HG03097 (cell line): Measurements from ENCODE around the gene SYF2.
"Not testable (repeated sequence)": the region's sequence is repeated elsewhere in the genome, so short reads cannot be mapped to it uniquely, and the experiment has no call there.

Source experiments
- ATAC-seq: cut with Tn5 transposase; IDR thresholded peaks from one replicate; pipeline ENCODE4 v1.9.1; 2021; ENCODE audit not compliant: unreplicated experiment, low FRiP score

The SYF2 gene

DNA sequence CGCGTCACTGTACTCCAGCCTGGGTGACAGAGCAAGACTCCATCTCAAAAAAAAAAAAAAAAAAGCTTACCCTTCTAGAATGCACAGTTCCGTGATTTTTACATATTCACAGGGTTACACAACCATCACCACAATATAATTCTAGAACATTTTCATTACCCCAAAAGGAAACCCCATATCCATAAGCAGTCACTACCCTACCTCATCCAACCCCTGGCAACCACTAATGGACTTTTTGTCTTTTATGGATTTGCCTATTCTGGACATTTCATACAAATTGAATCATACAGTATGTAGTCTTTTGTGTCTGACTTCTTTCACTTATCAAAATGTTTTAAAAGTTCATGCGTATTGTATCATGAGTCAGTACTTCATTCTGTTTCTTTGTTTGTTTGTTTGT, 22.8 kb downstream of the SYF2 start:
- no peak for ATAC-seq

DNA sequence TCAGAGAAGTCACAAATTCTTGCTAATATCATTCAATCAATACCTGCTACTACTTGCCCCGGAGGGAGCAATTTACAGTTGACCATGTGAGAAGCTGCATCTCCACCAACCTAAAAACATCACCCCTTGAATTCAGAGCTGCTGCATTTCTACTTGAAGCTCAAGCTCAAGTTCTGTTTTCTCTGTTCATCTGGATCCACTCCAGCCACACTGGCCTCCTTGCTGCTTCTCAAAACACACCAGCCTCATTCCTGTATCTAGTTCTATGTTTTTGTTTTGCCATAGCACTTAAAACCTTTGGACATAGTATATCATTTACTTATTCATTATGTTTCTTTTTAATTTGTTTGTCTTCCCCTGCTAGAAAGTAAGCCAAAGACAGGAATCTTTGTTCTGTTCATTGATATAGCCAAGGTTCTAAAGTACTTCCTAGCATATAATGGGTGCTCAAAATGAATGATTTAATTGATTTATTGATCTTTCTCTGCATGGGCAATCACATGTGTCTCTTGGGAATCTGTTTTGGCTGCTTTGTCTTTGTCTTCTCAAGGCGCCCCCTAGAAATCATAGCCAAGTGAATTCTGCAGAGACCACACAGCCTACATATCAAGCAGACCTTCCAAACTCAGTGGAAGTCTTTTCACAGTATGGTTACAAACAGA, 23.6 kb downstream of the SYF2 start:
- ATAC-seq: no peak

DNA sequence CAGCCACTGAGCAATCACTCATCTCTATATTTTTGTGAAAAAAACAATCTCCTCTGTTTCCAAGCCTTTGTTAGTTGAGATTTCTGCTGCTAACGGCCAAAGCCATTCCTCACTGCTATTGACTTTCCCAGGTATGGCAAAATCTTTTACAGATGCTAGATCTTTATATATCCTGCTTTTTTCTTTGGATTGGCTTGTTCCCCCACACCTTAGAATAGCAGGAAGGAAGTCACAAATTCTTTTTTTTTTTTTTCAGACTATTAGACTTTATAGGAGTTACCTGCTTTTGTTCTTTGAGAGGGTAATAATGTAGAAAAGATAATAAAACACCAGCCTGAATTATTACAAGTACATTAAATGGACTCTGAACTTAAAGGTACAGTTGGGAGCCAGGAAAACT, 24.2 kb downstream of the SYF2 start:
- no peak for ATAC-seq

DNA sequence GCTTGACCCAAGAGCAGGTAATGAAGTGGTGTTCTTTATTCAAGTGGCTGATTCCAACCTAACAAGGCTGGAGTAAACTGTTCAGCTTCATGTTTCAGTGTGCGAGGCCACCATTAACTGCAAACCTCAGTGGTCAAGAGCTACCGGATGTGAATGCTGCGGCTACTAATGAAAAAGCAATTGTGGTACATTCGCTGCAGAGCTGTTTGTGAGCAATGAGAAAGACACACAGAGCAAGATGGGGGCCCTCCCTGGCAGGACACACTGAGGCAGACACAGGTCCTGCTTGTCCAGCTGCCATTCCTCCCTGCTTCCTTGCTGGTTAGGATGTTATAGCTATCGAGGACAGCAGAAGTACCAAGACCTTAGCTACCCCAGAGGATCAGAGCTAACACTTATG, 26.1 kb downstream of the SYF2 start:
- ATAC-seq: no peak

DNA sequence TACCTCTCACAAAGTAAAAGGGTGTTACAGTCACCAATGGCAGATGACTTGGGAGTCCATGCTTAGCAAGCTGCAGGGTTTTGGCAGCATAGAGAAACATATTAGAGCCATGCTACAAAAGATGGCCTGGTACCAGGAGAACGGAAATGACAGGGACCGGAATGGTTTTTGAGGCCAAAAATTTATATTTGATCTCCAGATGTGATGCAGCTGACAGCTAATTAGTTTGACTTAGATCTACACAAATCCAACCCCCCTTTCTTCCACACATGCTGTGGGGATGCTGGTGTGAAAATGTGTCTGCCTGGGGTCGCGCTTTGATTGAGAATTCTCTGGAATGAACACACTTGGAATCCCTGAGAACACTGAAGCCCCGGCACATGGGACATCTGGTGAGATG, 26.5 kb downstream of the SYF2 start:
- no peak for ATAC-seq

DNA sequence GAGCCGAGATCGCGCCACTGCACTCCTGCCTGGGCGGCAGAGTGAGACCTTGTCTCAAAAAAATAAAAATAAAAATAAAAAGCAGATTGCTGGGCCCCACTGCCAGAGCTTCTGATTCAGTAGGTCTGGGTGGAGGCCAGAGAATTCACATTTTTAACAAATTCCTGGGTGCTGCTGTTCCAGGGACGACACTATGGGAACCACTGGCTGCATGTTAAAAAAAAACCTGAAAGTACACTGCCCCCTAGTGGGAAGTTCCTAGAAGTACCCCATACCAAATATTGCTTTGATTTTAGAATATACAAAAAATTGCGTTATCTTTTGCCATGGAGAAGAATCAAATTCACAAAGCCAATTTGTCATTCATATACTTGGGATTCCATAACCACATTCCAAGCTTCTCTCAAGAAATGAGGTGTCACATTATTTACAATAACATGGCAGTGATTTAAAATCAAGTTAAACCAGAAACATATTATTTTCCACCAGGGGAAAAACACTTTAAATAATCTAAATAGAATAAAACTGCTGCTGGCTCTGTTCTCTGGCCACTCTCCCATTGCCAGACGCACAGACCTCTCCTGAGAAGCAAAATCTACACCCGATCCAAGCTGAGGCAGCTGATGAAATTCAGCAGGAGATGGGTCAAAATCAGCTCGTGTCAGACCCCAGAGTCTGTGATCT, 27.4 kb downstream of the SYF2 start:
- ATAC-seq: no peak

DNA sequence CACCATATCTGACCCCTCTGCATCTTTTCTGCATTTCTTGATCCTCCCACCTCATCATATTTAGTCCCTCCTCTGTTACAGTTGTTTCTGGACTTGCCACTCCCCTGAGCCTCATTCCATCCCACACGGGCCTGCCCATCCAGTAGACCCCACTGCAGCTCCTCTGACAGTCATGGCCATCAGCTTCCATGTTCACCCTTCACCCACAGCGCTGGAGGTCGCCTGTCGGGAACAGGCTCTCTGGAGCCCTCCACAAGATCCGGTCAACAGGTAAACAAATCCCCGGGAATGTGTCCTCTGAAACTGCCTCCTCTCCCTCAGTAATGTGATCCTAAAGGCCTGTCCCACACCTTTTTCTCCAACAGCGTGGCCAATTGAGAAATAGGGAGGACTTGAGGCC, 31.3 kb downstream of the SYF2 start:
- no peak for ATAC-seq

DNA sequence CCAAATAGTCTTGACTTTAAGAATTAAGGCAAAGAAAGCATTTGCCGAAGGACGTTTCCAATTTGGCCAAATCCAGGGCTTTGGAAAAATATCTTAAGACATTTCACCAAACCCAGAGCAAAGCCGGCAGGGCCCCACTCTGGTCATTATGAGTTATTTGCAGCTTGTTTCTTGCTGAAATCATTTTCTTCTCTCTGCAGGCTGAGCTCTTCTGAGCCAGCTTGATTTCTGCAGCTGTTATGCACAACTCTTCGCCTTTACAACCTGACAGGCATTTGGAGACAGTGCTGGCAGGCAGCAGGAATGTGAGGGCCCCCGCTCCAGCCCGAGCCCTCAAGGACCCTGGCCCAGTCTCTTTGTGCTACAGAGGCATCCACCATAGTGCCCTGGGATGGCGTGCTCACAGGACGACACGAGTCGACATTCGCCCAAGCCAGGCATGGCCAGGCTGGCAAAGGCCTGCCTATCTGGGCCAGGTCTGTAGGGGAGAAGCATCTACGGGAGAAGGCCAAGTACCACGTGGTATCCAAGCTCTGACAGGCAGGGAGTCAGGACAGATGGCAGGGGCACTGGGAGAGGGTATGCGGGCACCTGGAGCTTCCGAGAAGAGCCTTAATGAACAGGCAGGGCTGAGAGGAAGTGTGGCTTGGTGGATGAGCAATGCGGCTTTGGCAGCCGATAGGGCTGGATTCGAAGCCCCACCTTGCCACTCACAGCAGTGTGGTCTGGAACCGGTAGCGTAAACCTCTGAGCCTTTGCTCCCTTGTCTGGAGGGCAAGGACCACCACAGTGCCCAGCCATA, 32.3 kb downstream of the SYF2 start:
- ATAC-seq: no peak

DNA sequence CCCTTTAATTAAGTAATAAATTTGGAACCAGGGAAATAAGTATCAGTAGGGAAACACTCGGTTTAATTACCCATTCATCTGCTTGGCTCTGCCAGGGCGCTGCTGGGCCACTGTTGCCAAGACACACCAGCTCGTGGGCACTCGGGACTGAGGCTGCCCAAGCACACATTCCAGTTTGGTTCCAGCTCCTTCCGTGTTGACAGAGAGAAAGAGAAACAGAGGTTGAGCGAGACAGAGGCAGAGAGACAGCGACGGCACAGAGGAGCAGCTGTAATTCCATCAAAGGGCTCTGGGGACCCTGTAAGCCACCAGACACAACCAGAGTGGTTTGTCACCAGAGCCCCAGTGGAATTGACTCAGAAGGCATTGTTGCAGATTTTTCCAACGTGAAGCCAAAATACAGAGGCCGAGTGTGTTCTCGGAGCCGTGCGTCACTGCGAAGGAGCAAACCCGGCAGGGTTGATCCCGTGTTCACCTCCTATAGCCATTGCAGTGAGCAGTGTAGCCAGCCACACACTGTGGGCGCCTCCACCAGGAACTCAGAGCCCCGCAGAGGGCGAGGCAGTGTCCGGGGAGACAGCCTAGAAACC, 33.5 kb downstream of the SYF2 start:
- ATAC-seq: no peak

DNA sequence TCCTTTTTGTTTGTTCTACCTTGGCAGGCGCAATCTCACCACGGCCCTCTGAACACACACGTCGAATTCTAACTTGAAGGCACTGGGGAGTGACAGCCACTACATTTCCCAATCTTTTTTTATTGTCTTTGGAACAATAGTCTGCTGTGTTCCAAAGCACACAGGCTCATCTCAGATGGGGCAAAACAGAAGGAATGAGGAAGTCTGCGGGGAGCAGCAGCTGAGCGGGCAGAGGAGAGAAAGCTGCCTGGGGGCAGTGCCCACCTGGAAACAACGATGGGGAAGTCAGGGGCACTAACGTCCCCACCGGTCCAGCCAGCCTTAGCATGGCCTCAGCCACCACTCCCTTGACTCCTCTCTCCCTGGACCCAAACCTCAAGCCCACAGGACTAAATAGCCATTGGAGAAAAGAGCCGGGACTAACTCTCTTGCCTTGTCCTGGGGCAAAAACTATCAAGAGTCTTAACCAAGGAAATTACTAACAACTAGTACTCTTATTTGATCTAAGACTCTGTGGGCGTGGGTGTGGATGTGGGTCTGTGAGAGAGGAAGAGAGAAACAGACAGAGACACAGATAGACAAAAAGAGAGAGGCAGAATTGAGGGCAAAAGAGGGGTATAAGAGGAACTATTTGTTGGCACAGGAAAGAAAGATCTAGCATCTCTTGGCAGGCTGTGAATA, 34.2 kb downstream of the SYF2 start:
- ATAC-seq: no peak

DNA sequence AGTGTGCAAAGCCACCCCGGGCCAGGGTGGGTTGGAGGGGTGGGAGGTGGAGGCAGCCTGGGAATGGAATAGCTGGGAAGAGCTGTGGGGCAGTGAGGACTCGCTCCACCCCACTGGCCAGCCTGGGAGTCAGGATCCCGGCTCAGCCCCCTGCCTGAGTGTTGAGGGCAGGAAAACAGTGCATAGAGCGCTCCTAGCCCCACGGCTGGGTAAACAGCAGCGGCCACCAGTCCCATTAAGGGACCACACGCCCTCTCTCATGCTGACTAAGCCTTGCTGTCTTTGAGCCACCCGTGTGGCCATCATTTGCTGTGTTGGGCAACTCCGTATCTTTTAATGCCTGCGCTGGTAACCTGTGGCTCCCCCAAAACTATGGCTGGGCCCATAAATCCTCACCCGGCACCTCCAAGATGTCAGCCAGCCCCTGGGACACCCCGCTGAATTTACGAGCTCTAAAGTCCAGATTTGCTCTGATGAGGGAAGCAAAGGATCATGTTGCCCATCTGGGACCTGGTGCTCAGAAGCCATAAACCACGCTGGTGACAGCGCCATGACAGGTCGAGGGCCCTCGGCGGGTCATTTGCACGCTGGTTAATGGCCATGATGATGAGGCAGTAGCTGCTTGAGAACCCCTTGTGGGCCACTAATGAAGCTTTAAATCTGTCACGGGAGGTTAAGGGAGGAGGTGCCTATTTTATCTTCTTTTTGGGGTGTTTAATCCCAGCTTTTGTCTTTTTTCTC, 34.9 kb downstream of the SYF2 start:
- no peak for ATAC-seq

DNA sequence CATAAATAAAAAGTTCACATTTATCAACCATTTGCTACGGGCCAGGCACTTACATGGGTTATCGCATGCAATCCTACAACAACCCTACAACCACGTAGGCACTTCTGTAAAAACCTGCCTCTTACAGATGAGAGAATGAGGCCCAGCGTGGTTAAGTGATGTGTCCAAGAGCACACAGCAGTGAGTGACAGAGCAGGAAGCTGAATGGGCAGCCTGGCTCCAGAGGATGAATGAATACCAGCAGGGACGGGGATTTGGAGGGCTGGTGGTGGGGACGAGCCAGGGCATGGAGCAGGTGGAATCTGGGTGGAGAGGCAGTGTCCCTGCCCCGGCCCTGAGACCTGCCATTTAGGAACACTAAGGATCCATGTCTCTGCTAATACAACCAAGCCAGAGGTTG, 35.5 kb downstream of the SYF2 start:
- ATAC-seq: no peak

DNA sequence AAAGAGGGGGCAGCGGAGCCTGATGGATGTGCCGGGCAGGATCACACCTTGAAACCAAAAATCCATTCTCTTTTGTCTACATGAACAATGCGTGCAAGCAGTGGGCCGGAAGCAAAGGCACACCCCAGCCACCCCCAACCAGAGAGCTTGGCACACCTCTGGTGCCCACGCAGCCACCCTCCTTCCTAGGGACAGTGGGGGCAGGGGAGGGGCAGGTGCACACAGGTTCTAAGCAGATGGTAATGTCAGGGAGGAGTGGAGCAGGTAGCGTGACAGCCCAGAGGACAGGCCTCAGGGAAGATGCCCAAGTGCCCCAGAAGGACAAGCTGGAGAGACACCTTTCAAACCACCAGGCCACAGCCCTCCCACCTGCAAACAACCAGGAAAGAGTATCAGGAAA, 36.5 kb downstream of the SYF2 start:
- no peak for ATAC-seq

DNA sequence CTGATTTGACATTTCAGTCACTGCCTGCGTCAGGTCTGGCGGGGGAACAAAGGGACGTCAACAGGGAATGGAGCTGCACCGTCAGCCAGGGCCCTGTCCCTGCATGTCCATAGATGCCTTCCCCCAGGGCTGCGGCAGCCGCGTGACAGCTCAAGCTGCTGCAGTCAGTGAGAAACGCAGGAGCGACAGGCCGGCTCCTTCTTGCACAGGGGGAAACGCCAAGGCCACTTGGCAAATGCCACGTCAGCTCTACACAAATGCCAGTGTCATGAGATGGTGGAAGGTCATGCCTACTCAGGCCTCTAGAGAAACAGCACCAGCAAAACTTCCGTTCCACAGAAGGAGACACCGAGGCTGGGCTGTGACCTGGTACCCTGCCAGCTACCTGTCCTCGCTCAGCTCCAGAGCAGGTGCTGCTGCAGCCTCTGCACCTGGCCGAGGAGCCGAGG, 37.7 kb downstream of the SYF2 start:
- ATAC-seq: no peak

DNA sequence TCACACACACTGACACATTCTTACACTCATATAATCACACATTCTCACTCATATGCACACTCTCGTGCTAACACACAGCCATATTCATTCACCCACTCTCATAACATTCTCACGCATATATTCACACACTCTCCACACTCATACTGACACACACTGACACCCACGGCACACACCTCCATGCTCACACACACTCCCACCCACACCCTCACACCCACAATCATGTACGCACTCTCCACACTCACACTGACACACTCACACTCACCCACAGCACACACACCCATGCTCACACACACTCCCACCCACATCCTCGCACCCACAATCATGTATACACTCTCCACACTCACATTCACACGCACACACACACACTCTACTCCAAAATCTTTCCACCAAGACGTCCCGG, 38.2 kb downstream of the SYF2 start:
- ATAC-seq: no peak

DNA sequence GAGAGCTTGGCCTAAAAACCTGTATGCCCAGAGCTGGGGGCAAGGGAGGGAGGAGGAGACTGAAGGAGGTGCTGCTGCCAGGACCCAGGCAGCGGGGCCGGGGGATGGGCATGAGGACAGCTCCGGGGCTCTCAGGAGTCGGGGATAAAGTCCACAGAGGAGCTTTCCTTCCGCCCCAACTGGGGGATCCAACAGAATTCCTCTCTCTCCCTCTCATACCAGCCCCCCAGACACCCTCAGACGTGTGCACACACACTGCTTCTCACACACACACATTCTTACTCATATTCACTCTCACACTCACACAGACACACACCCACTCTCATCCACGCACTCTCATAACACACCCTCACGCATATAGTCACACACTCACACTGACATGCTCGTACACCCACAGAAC, 39.1 kb downstream of the SYF2 start:
- no peak for ATAC-seq

DNA sequence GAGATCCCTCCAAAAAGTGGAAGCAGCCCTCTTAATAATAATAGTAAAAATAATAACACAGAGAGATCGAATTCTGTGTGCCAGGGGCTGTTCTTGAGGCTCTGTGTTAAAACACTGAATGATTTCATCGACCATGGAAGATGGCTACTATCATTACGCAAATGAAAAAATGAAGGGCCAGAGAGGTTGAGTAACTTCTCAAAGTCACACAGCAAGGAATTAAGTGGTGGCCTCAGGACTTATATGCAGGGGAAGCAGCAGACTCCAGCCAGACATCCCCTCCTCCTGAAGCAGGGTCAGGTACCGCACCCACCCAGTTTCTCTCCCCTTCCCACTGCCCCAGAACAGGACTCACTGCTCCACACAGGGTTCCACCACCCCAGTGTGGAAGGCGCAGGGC, 40.1 kb downstream of the SYF2 start:
- no peak for ATAC-seq

DNA sequence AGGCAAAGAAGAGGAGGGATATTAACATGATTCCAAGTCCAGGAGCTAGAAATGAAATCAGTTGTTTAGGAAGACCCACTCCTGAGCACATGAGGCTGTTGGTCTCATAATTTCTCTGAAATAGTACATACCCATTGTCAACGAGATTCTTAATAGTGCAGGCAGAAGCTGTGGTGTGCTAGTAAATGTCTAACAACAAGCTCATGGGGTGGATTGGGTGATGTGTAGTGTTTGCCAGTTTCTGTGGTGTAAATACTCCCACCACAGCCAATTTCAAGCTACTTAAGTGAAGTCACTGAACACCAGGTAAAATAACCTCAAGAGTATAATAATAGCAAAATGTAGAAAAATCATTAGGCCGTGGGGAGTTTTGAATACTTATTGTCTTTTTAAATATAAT, 42.0 kb downstream of the SYF2 start:
- ATAC-seq: no peak

DNA sequence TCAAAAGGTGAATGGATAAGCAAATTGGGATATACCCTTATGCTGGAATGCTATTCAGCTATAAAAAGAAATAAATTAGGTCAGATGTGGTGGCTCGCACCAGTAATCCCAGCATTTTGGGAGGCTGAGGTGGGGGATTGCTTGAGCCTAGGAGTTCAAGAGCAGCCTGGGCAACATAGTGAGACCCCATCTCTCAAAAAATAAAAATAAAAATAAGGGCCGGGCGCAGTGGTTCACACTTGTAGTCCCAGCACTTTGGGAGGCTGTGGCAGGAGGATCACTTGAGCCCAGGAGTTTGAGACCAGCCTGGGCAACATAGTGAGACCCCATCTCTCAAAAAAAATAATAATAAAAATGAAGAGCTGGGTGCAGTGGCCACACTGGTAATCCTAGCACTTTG, 44.4 kb downstream of the SYF2 start:
- not testable (repeated sequence) for ATAC-seq

DNA sequence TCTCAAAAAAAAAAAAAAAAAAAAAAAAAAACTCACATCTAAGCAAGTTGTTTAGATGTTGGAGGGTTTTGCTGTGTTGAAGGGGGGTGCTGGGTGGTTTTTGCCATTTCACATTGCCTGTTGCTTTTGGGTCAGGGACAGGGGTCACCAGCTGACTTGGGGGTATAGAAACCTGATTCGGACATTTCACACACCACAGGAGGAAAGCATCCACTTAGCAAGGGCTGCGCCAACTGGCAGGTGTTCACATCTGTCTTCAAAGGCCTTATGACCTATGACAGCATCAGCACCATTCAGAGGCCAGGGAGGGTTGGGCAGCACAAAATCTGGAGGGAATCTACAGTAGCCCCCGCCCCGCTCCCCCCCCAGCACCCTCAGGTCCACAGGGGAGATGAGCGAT, 45.2 kb downstream of the SYF2 start:
- no peak for ATAC-seq
